Astrocyte (in vitro differentiated cells and primary cell): Measurements from ENCODE around the gene CHAF1A. TPM values are rescaled to one million over a fixed set of nuclear protein-coding genes. Genes with fewer than 3 reads are reported as not detected.

ENCODE experiments used
- DNase-seq: peaks from one replicate; pipeline ENCODE4 v3.0.0-alpha.2; 2010; ENCODE audit warnings: low read depth
- FAIRE-seq: peaks from 2 replicates; lab custom pipeline; 2011; peaks lifted over from hg19 to GRCh38; lab: Jason Lieb, UNC
- H2AFZ ChIP-seq: 2 replicates; pipeline ENCODE4 v1.6.0; 2012; ENCODE audit warnings: low read depth, low read length, inconsistent platforms
- H3K27ac ChIP-seq: 2 replicates; pipeline ENCODE4 v1.5.1; 2011; ENCODE audit warnings: low read depth, low read length, inconsistent platforms
- H3K27me3 ChIP-seq: 2 replicates; pipeline ENCODE4 v1.6.0; 2011; ENCODE audit warnings: low read length, inconsistent platforms; ENCODE audit not compliant: insufficient read depth
- H3K36me3 ChIP-seq: 2 replicates; pipeline ENCODE4 v1.5.1; 2011; ENCODE audit warnings: low read length, inconsistent platforms; ENCODE audit not compliant: insufficient read depth
- H3K4me1 ChIP-seq: 2 replicates; pipeline ENCODE4 v1.5.1; 2011; ENCODE audit warnings: low read length, inconsistent platforms; ENCODE audit not compliant: insufficient read depth
- H3K4me2 ChIP-seq: 2 replicates; pipeline ENCODE4 v1.6.0; 2012; ENCODE audit warnings: low read length, inconsistent platforms
- H3K4me3 ChIP-seq: 2 replicates; pipeline ENCODE4 v1.5.1; 2011; ENCODE audit warnings: low read depth, mild to moderate bottlenecking, low read length, inconsistent platforms; ENCODE audit not compliant: insufficient read depth
- H3K79me2 ChIP-seq: 2 replicates; pipeline ENCODE4 v1.6.0; 2012; ENCODE audit warnings: mild to moderate bottlenecking, low read length, inconsistent platforms; ENCODE audit not compliant: insufficient read depth
- H3K9ac ChIP-seq: 2 replicates; pipeline ENCODE4 v1.6.0; 2012; ENCODE audit warnings: mild to moderate bottlenecking, low read length, inconsistent platforms
- H3K9me3 ChIP-seq: 2 replicates; pipeline ENCODE4 v1.5.1; 2012; ENCODE audit warnings: low read depth, mild to moderate bottlenecking, low read length, inconsistent platforms; ENCODE audit not compliant: insufficient read depth
- H4K20me1 ChIP-seq: 2 replicates; pipeline ENCODE4 v1.6.0; 2012; ENCODE audit warnings: low read length, inconsistent platforms; ENCODE audit not compliant: insufficient read depth
- H3K27ac Mint-ChIP-seq: one replicate; pipeline ENCODE4 v1.8.0; 2021; ENCODE audit warnings: mild to moderate bottlenecking, mixed read lengths; ENCODE audit not compliant: unreplicated experiment
- H3K27me3 Mint-ChIP-seq: one replicate; pipeline ENCODE4 v1.8.0; 2021; ENCODE audit warnings: low read depth, mixed read lengths; ENCODE audit not compliant: unreplicated experiment
- H3K36me3 Mint-ChIP-seq: one replicate; pipeline ENCODE4 v1.8.0; 2021; ENCODE audit warnings: low read depth, mixed read lengths; ENCODE audit not compliant: unreplicated experiment
- H3K4me1 Mint-ChIP-seq: one replicate; pipeline ENCODE4 v1.8.0; 2021; ENCODE audit warnings: low read depth, mixed read lengths; ENCODE audit not compliant: unreplicated experiment
- H3K4me3 Mint-ChIP-seq: one replicate; pipeline ENCODE4 v1.8.0; 2021; ENCODE audit warnings: mild to moderate bottlenecking, moderate library complexity, mixed read lengths; ENCODE audit not compliant: unreplicated experiment
- H3K9me3 Mint-ChIP-seq: one replicate; pipeline ENCODE4 v1.8.0; 2021; ENCODE audit warnings: mild to moderate bottlenecking, mixed read lengths; ENCODE audit not compliant: unreplicated experiment
- EZH2 ChIP-seq: IDR thresholded peaks from 2 replicates; pipeline ENCODE4 v1.6.1; 2012; ENCODE audit warnings: mild to moderate bottlenecking, low read length, inconsistent platforms; ENCODE audit not compliant: insufficient read depth
- total RNA-seq: library from RNA; stranded (reverse); gene quantifications from 2 replicates; pipeline ENCODE4 v1.2.1, GENCODE V29; 2021
- TF ChIP-seq, protein P1 (sequence below): IDR thresholded peaks from 2 replicates; pipeline ENCODE4 v1.5.1; 2011; ENCODE audit warnings: low read depth, mild to moderate bottlenecking, inconsistent platforms, low read length, moderate library complexity; ENCODE audit not compliant: insufficient read depth

CHAF1A gene
- total RNA-seq, 1 donor from 2014 or later = 8.5 TPM

GRCh38 chr19:4360081-4360569 lies 42.3 kb upstream of the CHAF1A start:
- H3K27ac Mint-ChIP-seq = no peak overlapping the region
- H4K20me1 ChIP-seq = peaks cover 36% of the 10 kb centered on the region
- H3K36me3 ChIP-seq = peaks cover 5% of the 10 kb centered on the region
- H3K4me3 Mint-ChIP-seq = no peak overlapping the region
- FAIRE-seq (no peak), DNase-seq (no peak)
- no peaks in the 10 kb centered on the region for H3K27me3 ChIP-seq
- no peaks in the 10 kb centered on the region for H3K27me3 Mint-ChIP-seq
- no peak overlapping the region for H3K4me3 ChIP-seq
- no peaks in the 10 kb centered on the region for H3K9me3 Mint-ChIP-seq
- H3K79me2 ChIP-seq = no peaks in the 10 kb centered on the region
- no peak overlapping the region for H3K27ac ChIP-seq
- no peaks in the 10 kb centered on the region for H3K4me1 ChIP-seq
- no peak overlapping the region for H3K9ac ChIP-seq
- no peak overlapping the region for H3K4me2 ChIP-seq
- no peaks in the 10 kb centered on the region for H3K9me3 ChIP-seq
- H3K36me3 Mint-ChIP-seq = no peaks in the 10 kb centered on the region
- no peak overlapping the region for H2AFZ ChIP-seq
- TF ChIP-seq, protein P1, sequence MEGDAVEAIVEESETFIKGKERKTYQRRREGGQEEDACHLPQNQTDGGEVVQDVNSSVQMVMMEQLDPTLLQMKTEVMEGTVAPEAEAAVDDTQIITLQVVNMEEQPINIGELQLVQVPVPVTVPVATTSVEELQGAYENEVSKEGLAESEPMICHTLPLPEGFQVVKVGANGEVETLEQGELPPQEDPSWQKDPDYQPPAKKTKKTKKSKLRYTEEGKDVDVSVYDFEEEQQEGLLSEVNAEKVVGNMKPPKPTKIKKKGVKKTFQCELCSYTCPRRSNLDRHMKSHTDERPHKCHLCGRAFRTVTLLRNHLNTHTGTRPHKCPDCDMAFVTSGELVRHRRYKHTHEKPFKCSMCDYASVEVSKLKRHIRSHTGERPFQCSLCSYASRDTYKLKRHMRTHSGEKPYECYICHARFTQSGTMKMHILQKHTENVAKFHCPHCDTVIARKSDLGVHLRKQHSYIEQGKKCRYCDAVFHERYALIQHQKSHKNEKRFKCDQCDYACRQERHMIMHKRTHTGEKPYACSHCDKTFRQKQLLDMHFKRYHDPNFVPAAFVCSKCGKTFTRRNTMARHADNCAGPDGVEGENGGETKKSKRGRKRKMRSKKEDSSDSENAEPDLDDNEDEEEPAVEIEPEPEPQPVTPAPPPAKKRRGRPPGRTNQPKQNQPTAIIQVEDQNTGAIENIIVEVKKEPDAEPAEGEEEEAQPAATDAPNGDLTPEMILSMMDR = no peak
- TF ChIP-seq EZH2 = no peak
- H3K4me1 Mint-ChIP-seq = no peaks in the 10 kb centered on the region

- H3K79me2 ChIP-seq = peaks cover 3% of the 10 kb centered on the region
- Mint-ChIP-seq H3K4me1 (no peaks in the 10 kb centered on the region), H3K36me3 (no peaks in the 10 kb centered on the region), H3K27me3 (no peaks in the 10 kb centered on the region), H3K9me3 (no peaks in the 10 kb centered on the region), H3K4me3 (no peak overlapping the region), H3K27ac (peak overlapping the region; percentile 62)
- no peak for FAIRE-seq
- H3K4me2 ChIP-seq = no peak overlapping the region
- DNase-seq = no peak
- peaks cover 36% of the 10 kb centered on the region for H4K20me1 ChIP-seq
- no peak overlapping the region for H2AFZ ChIP-seq
- no peak for TF ChIP-seq EZH2
- TF ChIP-seq, protein P1 = no peak
- no peaks in the 10 kb centered on the region for H3K9me3 ChIP-seq
- no peaks in the 10 kb centered on the region for H3K4me1 ChIP-seq
- H3K4me3 ChIP-seq = no peak overlapping the region
- no peak overlapping the region for H3K9ac ChIP-seq
- H3K27ac ChIP-seq = no peak overlapping the region
- H3K27me3 ChIP-seq = no peaks in the 10 kb centered on the region
- H3K36me3 ChIP-seq = peaks cover 6% of the 10 kb centered on the region
Observed at GRCh38 chr19:4360641-4361151, 41.7 kb upstream of the CHAF1A start.

DNA sequence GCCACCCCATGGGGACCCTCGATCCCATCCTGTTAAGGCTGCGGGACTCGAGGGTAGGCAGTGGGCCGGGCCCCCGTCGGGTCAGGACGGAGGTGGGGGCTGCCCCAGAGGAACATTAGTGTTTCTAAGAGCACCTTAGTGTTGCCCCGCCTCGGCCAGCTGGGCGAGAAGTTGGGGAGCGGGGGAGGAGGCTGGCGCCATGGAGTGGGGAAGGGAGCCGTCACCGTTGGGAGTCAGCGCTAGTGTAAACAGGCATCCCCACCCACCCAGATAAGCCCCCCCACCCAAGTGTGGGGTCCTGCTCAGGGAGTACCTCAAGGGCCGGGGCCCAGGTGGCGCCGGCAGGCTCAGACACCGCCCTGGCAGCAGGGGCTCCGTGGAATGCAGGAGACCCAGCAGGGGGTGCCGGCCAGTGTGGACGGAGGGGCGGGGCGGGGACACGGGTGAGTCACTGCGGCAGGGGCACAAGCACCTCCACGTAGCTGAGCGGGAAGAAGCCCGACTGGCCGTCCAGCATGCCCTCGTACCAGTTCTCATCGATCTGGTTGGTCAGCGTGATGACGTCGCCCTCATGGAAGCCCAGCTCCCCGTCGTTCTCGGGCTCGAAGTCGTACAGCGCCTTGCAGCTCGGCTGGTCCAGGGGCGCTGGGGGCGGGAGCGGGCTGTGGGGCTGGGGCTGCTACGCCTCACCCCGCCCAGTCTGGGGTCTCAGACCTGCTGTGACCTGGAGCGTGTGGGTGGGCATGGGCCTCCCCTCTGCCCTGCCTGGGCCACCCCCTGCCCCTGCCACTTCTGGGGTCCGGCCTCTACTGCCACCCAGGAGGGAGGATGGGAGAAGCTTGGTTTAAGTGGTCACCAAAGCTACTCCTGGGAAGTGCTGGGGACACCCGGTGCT lies 41.0 kb upstream of the CHAF1A start:
- H3K4me2 ChIP-seq = no peak overlapping the region
- peaks cover 41% of the 10 kb centered on the region for H4K20me1 ChIP-seq
- no peak overlapping the region for H3K4me3 ChIP-seq
- Mint-ChIP-seq H3K36me3 (peaks cover under 1% of the 10 kb centered on the region), H3K4me1 (no peaks in the 10 kb centered on the region), H3K27ac (no peak overlapping the region), H3K9me3 (no peaks in the 10 kb centered on the region), H3K4me3 (no peak overlapping the region), H3K27me3 (no peaks in the 10 kb centered on the region)
- no peak overlapping the region for H3K27ac ChIP-seq
- TF ChIP-seq, protein P1 = no peak
- TF ChIP-seq EZH2 = no peak
- H3K36me3 ChIP-seq = peaks cover 6% of the 10 kb centered on the region
- no peak overlapping the region for H3K9ac ChIP-seq
- peaks cover 8% of the 10 kb centered on the region for H3K79me2 ChIP-seq
- FAIRE-seq = no peak
- H3K4me1 ChIP-seq = no peaks in the 10 kb centered on the region
- DNase-seq = no peak
- H2AFZ ChIP-seq = no peak overlapping the region
- H3K9me3 ChIP-seq = no peaks in the 10 kb centered on the region
- H3K27me3 ChIP-seq = no peaks in the 10 kb centered on the region
